GM12891 (cell line): ENCODE data around the gene MPP1.

ENCODE experiments used
- DNase-seq: peaks from one replicate; pipeline ENCODE4 v3.0.0; 2011; ENCODE audit warnings: low spot score; ENCODE audit not compliant: insufficient read length
- FAIRE-seq: peaks from 2 replicates; lab custom pipeline; 2011; peaks lifted over from hg19 to GRCh38; lab: Jason Lieb, UNC
- PAX5 ChIP-seq: IDR thresholded peaks from 2 replicates; pipeline ENCODE4 v1.6.1; 2011; ENCODE audit warnings: low read length, moderate library complexity, mild to moderate bottlenecking; ENCODE audit not compliant: insufficient read depth, severe bottlenecking
- POLR2A ChIP-seq: IDR thresholded peaks from 2 replicates; pipeline ENCODE4 v1.6.1; 2011; ENCODE audit warnings: low read depth, low read length, control low read depth
- POLR2AphosphoS5 ChIP-seq: IDR thresholded peaks from 2 replicates; pipeline ENCODE4 v1.6.1; 2011; ENCODE audit warnings: low read depth, low read length, control low read depth
- POU2F2 ChIP-seq: IDR thresholded peaks from 2 replicates; pipeline ENCODE4 v1.6.1; 2011; ENCODE audit warnings: low read depth, mild to moderate bottlenecking, control low read depth, low read length, moderate library complexity
- SPI1 ChIP-seq: IDR thresholded peaks from 2 replicates; pipeline ENCODE4 v1.6.1; 2011; ENCODE audit warnings: low read depth, low read length, control low read depth
- TAF1 ChIP-seq: IDR thresholded peaks from 2 replicates; pipeline ENCODE4 v1.6.1; 2011; ENCODE audit warnings: low read depth, low read length, control low read depth

MPP1 gene

GRCh38 chrX:154799556-154800348 is 5.5 kb downstream of the MPP1 start:
- TF ChIP-seq PAX5 (no peak), POU2F2 (no peak), TAF1 (no peak), POLR2A (no peak), POLR2AphosphoS5 (no peak), SPI1 (no peak)
- no peak for DNase-seq
- FAIRE-seq = no peak

DNA sequence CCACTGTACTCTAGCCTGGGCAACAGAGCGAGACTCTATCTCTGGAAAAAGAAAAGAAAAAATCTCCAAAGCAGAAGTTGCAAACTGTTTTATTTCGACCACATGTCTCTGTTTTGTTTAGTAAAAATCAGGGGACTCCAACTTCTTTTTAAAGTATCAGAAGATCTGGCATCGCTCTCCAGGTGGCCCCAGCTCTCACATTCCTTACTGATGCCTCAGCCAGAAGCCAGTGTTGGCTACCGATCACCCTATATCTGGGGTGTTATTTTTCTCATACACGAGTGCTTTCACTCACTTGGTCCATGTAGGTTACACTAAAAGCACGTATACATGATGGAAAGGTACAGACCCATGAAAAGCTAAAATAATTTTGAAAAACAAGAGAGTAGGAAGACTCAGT is 8.3 kb downstream of the MPP1 start:
- no peak for TF ChIP-seq SPI1
- DNase-seq (no peak), FAIRE-seq (peak; percentile 59)

- DNase-seq (no peak), FAIRE-seq (peak; percentile 31)
- no peak for TF ChIP-seq TAF1
- no peak for TF ChIP-seq POU2F2
- TF ChIP-seq POLR2A = no peak
- TF ChIP-seq PAX5 = no peak
- TF ChIP-seq SPI1 = no peak
- TF ChIP-seq POLR2AphosphoS5 = no peak
These were observed 10.3 kb downstream of the MPP1 start for GRCh38 chrX:154795016-154795415.

GRCh38 chrX:154793084-154793795 is 12.0 kb downstream of the MPP1 start:
- no peak for DNase-seq
- TF ChIP-seq TAF1 (no peak), PAX5 (no peak), POLR2A (no peak)
- FAIRE-seq = no peak

GRCh38 chrX:154791939-154792338 is 13.3 kb downstream of the MPP1 start:
- DNase-seq (no peak), FAIRE-seq (no peak)
- TF ChIP-seq PAX5 = no peak
- no peak for TF ChIP-seq TAF1
- no peak for TF ChIP-seq POLR2AphosphoS5

DNA sequence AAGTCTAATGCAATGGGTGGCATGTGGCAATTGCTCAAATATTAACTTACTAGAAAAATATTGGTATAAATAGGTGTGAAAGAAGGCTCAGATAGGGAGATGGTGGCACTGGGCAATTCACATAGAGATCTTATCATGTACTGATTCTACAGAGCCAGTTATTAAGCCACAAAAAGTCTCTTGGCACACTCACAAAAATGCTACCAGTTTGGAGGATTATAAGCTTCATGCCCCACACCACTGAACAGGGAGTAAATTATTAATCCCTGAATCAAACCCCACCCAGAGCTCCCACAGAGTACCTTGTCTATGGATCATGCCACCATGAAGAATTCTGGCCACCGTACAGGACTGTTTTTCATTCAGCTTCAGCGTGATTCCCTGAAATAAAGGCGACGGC is 13.8 kb downstream of the MPP1 start:
- TF ChIP-seq PAX5 (no peak), POU2F2 (no peak), SPI1 (no peak), POLR2AphosphoS5 (no peak), POLR2A (no peak), TAF1 (no peak)
- peak; percentile 5 for FAIRE-seq
- no peak for DNase-seq

GRCh38 chrX:154785716-154786115 is 19.6 kb downstream of the MPP1 start:
- FAIRE-seq (no peak), DNase-seq (no peak)
- TF ChIP-seq POLR2AphosphoS5 (no peak), TAF1 (no peak)

DNA sequence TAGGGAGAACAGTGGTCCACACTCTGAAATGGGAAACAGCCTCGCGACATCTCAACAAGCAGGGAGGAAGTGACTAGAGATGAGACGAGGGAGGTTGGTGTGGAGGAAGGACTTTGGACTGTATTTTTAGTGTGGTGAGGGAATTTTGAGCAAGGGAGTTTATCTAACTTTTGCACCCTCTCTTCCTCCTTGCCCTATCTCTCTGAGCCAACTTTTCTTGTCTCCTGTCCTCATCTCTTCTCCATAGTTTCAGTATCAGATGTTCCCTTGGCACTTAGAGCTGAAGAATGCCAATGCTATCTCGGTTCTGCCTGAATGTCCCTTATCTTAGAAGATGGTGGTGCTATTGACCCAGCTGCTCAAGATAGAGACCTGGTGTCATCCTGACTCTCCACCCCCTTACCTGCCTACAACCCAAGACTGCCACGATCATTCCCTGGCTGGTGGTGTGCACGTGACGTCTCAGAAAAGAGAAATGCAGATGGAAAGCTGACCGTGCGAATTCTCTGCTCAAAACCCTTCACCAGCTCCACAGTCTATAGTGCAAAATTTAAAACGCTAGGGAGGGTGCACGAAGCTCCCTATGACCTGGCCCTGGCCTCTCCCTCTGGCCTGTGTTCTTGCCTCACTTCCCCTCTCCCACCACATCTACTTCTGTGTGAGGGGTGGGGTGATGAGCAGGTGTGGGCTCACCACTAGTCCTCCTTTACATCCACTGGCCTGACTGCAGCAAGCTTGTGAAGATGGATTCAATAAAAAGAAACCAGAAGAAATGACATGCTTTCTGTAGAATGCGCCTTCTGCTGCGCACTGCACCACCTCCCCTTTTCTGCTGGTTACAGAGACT is 20.9 kb downstream of the MPP1 start:
- no peak for DNase-seq
- no peak for TF ChIP-seq POLR2AphosphoS5
- 0 out of 2 replicates have a peak, but pooled peaks have one; percentile 12 for TF ChIP-seq SPI1
- no peak for FAIRE-seq

DNA sequence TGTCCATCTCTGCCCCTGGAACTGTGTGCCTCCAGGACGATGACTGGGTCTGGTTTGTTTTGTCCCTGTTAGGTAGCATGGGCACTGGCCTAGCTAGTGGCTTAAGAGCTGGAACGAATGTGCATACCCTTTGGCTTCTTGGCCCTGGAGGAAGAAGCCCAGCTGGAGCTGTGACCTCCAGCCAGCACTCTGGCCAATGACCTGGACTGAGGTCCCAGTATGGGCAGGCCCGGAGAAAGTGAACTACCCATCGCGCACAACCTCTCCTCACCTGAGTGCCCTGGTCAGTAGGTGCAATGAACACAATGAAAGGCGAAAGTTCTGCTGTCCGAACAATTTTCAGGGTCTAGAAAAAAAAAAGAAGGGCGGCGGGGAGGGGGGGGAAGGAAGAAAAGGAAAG is 24.3 kb downstream of the MPP1 start:
- no peak for TF ChIP-seq POLR2AphosphoS5
- TF ChIP-seq POLR2A = no peak
- no peak for TF ChIP-seq PAX5
- TF ChIP-seq SPI1 = no peak
- no peak for FAIRE-seq
- DNase-seq = no peak

DNA sequence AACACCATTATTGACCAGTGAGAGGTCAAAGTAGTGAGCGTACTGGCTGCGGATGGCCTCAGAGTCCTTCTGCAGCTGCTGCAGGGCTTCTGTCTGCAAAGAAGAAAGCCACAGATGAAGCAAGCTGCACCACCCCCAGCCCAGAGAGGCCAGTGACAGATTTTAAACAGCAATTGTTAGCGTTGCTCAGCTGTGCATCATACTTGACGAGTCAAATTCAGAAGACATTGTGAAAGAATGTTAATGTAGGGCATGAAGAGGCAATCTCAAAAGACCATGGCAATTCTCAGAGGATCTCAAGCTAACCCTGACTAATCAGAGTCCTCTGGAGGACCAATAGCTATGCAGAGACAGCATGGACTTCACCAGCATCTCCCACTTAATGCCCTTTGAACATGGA is 26.0 kb downstream of the MPP1 start:
- FAIRE-seq (no peak), DNase-seq (no peak)
- no peak for TF ChIP-seq POU2F2

- FAIRE-seq = no peak
- DNase-seq = no peak
- TF ChIP-seq PAX5 = no peak
- TF ChIP-seq POLR2A = no peak
- TF ChIP-seq TAF1 = no peak
These were observed 28.5 kb downstream of the MPP1 start for GRCh38 chrX:154776753-154777152.
